Stimulated activated CD4-positive, alpha-beta T cell treated with anti-CD3 and anti-CD28 coated beads, Interleukin-12 subunit alpha, Interleukin-12 subunit beta, amount 100 ng/mL, for 4 hours (primary cell): ENCODE results near the gene CDC20B.

Experiments used
- DNase-seq: peaks from one replicate; pipeline ENCODE4 v3.0.0-alpha.2; 2020

Gene CDC20B, protein sequence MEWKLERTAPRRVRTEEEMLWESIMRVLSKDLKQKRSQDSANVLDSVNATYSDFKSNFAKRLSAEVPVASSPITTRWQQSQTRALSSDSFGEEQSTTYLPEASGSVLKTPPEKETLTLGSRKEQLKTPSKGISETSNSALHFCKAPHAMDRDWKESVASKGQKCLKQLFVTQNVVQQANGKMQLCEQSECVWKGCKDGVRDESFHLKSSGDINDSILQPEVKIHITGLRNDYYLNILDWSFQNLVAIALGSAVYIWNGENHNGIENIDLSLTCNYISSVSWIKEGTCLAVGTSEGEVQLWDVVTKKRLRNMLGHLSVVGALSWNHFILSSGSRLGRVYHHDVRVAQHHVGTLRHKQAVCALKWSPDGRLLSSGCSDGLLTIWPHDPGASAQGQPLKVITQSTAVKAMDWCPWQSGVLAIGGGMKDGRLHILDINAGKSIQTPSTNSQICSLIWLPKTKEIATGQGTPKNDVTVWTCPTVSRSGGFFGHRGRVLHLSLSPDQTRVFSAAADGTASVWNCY

GRCh38 chr5:55172937-55173686 lies at the start of gene CDC20B:
TSS of gene CDC20B (minus strand) at chr5:55173177. CDS start at chr5:55173000, 177 bp downstream.
- DNase-seq = peak; percentile 77

DNA sequence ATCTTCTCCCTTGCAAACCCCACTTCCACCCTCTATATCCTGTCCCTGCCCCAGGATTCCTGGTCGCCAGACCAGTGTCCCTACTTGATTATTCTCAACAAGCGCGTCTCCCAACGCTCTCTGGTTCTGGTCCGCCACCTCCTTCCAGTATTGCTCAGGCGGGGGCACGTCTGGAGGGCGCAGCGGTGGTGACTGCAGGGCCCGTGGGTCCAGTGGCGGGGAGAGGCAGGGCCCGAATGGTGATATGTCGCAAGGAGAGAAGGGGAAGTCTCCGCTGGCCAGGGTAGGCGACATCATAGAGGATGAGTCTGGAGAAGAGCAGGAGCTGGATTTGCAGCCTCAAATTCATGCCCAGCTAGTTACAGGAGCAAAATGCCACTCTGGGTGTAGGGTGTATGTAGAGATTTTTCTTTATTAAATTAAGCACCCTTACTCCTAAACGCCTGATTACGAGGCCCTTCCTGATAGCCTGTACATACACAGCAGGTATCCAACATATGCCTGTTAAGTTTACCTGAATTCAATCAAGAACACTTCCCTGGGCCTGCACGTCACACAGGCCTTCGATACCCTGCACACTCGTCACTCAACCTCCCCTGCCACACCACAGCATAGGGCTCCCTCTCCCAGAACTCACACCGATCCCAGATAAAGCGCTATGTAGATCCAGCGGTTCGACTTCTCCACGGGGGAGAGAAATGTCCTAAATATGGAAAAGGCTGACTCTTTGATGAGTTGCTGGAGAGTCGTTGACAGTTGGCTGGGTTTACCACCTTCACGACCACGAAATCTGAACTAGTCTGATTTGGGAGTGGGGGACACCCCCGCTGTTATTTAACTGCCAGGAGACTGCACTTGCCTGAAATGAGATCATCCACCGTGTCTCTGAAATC lies 49.4 kb upstream of the CDC20B start:
- DNase-seq = no peak

- DNase-seq = no peak
Measured at GRCh38 chr5:55220433-55221185, 47.6 kb upstream of the CDC20B start.

GRCh38 chr5:55219770-55220169 lies 46.8 kb upstream of the CDC20B start:
- no peak for DNase-seq

GRCh38 chr5:55218967-55219366 lies 46.0 kb upstream of the CDC20B start:
- DNase-seq = no peak

GRCh38 chr5:55211184-55211874 lies 38.4 kb upstream of the CDC20B start:
- DNase-seq = no peak

DNA sequence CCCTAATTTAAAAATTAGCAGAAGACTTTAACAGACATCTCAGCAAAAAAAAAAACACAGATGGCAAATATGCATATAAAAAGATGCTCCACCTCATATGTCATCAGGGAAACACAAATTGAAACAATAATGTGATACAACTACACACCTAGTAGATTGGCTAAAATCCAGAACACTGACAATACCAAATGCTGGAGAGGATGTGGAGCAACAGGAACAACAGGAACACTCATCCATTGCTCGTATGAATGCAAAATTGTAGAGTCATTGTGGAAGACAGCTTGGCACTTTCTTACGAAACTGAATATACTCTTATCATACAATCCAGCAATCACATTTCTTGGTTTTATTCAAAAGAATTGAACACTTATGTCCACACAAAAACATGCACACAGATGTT lies 32.0 kb upstream of the CDC20B start:
- DNase-seq = no peak

DNA sequence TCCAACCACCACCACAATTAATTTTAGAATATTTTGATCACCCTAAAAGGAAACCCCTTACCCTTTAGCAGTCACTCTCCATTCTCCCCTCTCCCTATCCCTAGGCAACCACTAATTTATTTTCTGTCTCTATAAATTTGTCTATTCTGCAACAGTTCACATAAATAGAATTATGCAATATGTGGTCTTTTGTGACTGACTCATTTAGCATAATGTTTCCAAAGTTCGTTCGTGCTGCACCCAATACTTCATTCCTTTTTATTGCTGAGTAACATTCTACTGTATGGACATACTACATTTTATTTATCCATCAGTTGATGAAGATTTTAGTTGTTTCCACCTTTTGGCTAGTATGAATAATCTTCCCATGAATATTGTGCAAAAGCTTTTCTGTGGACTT lies 18.2 kb upstream of the CDC20B start:
- DNase-seq = no peak

DNA sequence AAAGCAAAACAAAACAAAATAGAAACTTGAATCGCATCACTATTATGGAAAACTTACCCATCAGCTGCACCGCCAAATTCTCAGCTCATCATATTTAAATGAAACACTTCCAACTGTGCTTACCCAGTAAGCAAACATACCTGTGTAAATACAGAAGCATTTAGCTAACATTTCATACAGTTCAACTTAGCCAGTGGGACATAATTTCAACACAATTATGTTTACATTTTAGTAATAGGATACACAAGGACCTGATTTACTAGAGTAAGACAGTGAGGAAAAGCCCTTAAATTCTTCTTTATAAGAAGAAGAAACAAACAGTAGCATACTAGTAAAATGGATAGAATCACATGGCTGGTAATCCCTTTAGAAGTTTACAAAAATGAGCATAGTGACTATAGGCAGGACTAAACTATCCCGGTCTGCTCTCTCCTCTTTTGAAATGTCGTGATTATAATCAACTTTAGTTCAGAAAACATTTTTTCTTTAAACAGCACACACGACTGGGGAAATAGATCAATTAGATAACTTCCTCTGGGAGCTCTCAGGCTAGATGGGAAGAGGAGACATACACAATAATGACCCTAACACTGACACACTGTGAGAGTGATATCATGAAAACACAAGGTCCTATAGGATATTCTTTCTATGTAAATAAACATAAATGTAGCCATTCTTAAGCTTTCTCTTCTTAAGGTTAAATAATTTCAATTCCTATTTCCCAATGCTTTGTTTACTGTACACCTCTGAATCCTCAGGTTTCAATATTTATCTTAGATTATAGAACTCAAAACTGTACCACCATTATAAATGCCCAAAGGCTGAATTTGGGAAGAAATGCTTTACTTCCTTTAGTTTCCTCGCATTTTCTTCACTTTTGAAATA lies 15.9 kb upstream of the CDC20B start:
- no peak for DNase-seq

GRCh38 chr5:55187370-55187769 lies 14.4 kb upstream of the CDC20B start:
- no peak for DNase-seq

- no peak for DNase-seq
Measured at GRCh38 chr5:55180016-55180415, 7.0 kb upstream of the CDC20B start.

DNA sequence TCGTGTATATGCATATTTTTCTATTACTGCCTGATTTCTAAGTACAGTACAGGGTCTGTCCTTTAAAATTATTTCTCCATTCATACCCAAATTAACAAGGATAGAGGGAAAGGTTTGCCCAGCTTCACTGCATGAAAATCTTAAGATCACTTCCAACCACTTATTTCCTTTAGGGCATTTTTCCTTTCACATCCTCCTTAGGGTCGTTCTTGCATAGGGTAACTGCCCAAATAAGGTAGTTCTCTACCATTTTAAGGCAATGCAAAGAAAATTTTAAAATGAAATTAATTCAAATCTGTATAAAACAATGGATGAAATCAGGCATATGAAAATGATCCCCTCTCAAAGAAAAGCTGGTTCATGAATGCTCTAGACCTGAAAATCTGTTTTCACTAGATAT lies 4.1 kb upstream of the CDC20B start:
- no peak for DNase-seq

- DNase-seq = peak; percentile 16
Measured at GRCh38 chr5:55176176-55176818, 3.3 kb upstream of the CDC20B start.

DNA sequence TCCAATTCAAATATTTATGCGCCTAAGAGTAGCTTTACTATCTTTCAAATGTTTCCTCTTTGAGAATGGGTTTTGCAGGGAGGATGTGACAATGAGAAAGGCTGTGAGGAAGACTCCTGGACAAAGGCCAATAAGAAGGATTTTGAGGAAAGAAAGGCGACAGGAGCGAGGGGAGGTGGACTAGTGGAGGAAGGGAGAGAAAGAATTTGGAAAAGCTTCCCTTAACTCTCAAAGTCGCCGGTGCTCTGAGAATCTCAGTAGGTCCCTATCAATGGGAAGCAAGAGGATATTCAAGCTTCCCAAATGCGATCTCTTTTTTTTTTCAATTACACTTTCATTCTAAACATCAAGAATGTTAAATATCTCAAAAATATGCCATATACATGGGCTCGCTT lies 2.8 kb upstream of the CDC20B start:
- no peak for DNase-seq

DNA sequence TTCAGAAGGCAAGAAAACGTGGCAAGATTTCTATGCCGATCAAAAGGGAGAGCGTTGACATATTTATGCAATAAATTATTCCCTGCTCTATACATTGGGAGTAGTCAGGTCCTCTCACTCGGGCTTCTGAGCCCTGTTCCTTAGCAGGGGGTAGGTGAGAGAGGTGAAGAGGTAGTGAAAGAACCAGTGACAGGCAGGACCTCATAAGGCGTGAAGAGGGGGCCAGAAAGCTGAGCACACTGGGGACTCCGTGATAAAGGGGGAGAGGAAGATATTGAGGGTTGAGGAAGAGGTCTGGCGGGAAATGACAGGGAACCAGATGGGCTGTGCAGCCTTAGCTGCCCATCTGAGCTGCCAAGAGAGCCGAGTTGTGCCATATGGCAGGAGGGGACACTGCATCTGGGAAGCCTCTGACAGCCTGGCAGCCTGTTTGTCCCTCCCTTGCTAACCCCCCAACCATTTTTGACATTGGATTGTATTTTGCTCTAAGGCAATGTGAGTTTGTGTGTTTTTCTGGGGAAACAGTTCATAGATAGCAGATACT lies 782 bp upstream of the CDC20B start:
- no peak for DNase-seq

- peak; percentile 20 for DNase-seq
Measured at GRCh38 chr5:55172051-55172899, 702 bp downstream of the CDC20B start.

DNA sequence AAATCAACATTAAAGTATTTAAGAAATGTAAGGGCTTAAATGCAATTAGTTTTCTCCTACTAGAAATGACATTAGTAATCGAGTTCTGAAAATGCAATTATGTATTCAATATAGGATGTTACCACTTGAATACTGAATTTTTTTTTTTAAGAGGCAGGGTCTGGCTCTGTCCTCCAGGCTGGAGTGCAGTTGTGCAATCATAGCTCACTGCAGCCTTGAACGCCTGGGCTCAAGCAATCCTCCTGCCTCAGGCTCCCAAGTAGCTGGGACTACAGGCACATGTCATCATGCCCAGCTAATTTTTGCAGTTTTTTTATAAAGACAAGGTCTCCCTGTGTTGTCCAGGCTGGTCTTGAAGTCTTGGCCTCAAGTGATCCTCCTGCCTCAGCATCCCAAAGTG lies 1.5 kb downstream of the CDC20B start:
- no peak for DNase-seq

- no peak for DNase-seq
Measured at GRCh38 chr5:55162666-55163065, 10.3 kb downstream of the CDC20B start.
